Vagina (tissue), 2 donors: ENCODE data around the gene BEND4. TPM values are rescaled to one million over a fixed set of nuclear protein-coding genes. Genes with fewer than 3 reads are reported as not detected.

Experiments
- DNase-seq, 2 donors: peaks; one replicate each; pipeline ENCODE4 v3.0.0-alpha.2; 2017; ENCODE audit errors: extremely low spot score in 2 of 2
- H3K27ac ChIP-seq: fragments of 200-600 bp; sonication (generic); one replicate; pipeline ENCODE4 v1.5.1; 2019
- H3K27me3 ChIP-seq: fragments of 200-600 bp; sonication (generic); one replicate; pipeline ENCODE4 v1.5.1; 2019
- H3K36me3 ChIP-seq, 2 donors: fragments of 200-600 bp; sonication (generic); one replicate each; pipeline ENCODE4 v1.5.1; 2017 to 2019
- H3K4me1 ChIP-seq: fragments of 200-600 bp; sonication (generic); one replicate; pipeline ENCODE4 v1.5.1; 2019
- H3K4me3 ChIP-seq, 2 donors: fragments of 200-600 bp; sonication (generic); 1 replicate in 1 of 2; 2 replicates in 1 of 2; pipeline ENCODE4 v1.5.1; 2016 to 2019
- H3K9me3 ChIP-seq: fragments of 200-600 bp; sonication (generic); one replicate; pipeline ENCODE4 v1.5.1; 2019
- POLR2A ChIP-seq, 2 donors: fragments of 450-650 bp; IDR thresholded peaks; one replicate each; pipeline ENCODE4 v1.6.1; 2017; ENCODE audit warnings: antibody characterized with exemption in 2 of 2, mild to moderate bottlenecking in 2 of 2, moderate library complexity in 2 of 2
- POLR2AphosphoS5 ChIP-seq, 2 donors: sonication (generic); formaldehyde crosslinking; IDR thresholded peaks; one replicate each; pipeline ENCODE4 v1.9.0; 2017; ENCODE audit warnings: antibody characterized with exemption in 2 of 2, mild to moderate bottlenecking in 2 of 2, low read depth in 1 of 2; ENCODE audit not compliant: insufficient read depth in 1 of 2
- intact Hi-C: fragments of 100-400 bp; cut with DNase I; formaldehyde crosslinking; loops from one replicate; pipeline ENCODE4 v1.15.1; 2023
- total RNA-seq: library from RNA; depleted of rRNA; stranded (reverse); fragments of >200 nt; gene quantifications from one replicate; pipeline ENCODE4 v1.2.3, GENCODE V29; 2016
- TF ChIP-seq, protein P1 (sequence below), 3 experiments: fragments of 450-650 bp in 2 of 3; fragments of 200-600 bp in 1 of 3; sonication (generic) in 1 of 3; IDR thresholded peaks; one replicate each; pipeline ENCODE4 v1.5.1; 2017 to 2019; ENCODE audit warnings: antibody characterized with exemption in 3 of 3, mild to moderate bottlenecking in 2 of 3, moderate library complexity in 2 of 3

Gene BEND4
- total RNA-seq, 1 donor from 2014 or later: not detected

DNA sequence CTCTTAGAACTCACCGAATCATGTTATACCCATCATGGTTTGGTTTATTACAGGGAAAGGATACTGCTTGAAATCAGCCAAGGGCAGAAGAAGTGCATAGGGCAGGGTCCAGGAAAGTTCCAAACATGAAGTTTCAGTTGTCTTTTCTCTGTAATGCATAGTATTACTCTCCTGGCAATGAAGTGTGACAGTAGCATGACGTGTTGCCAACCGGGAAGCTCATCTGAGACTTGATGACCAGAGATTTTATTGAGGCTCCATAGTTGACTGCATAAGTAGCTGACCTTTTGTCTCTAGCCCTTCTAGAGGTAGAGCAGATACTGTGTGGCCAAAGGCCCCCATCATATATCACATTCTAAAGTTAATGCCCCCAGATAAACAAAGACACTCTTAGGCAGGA lies 72.1 kb downstream of the BEND4 start:
- Histone ChIP-seq H3K9me3 (no peaks in the 10 kb centered on the region), H3K4me1 (no peaks in the 10 kb centered on the region), H3K27ac (no peak overlapping the region), H3K4me3 (no peak overlapping the region), H3K36me3 (peaks cover 0 to 5% of the 10 kb centered on the region in 2 donors), H3K27me3 (no peaks in the 10 kb centered on the region)
- no peak for DNase-seq
- TF ChIP-seq, protein P1, sequence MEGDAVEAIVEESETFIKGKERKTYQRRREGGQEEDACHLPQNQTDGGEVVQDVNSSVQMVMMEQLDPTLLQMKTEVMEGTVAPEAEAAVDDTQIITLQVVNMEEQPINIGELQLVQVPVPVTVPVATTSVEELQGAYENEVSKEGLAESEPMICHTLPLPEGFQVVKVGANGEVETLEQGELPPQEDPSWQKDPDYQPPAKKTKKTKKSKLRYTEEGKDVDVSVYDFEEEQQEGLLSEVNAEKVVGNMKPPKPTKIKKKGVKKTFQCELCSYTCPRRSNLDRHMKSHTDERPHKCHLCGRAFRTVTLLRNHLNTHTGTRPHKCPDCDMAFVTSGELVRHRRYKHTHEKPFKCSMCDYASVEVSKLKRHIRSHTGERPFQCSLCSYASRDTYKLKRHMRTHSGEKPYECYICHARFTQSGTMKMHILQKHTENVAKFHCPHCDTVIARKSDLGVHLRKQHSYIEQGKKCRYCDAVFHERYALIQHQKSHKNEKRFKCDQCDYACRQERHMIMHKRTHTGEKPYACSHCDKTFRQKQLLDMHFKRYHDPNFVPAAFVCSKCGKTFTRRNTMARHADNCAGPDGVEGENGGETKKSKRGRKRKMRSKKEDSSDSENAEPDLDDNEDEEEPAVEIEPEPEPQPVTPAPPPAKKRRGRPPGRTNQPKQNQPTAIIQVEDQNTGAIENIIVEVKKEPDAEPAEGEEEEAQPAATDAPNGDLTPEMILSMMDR (IDR thresholded peaks at IDR 0.05): no peak
- no peak for TF ChIP-seq POLR2AphosphoS5 (IDR thresholded peaks at IDR 0.05; ENCODE audit: insufficient read depth in 1 of 2, low read depth in 1 of 2)
- TF ChIP-seq POLR2A (IDR thresholded peaks at IDR 0.05): no peak
- intact Hi-C loops: no loop called here

DNA sequence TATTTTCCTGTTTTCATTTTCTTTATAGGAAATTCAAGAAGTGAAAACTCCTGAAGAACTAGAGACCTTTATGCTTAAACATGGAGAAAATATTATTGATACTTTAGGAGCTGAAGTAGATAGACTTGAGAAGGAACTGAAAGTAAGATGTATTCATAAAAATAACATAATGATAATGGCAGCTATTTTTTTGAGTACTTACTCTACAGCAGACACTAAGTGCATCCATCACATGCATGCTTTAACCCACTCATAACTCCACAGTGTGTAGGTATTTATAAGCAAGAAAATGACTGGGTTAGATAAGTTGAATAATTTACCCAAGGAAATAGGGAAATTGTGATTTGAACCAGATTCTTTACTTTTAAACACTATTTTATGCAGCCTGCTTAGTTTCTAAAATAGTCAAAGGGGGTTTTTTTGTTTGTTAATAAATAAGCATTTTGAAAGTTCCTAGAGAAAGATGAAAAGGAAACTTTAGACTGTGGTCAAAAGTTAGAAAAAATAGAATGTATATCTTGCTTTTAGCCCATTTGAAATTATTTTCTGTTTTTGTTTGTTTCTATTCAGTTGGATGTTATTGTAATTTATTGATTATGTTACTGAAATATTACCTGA lies 74.2 kb downstream of the BEND4 start:
- no peaks in the 10 kb centered on the region for H3K27me3 ChIP-seq
- intact Hi-C loops: no loop called here
- no peak overlapping the region for H3K4me3 ChIP-seq
- TF ChIP-seq, protein P1 (IDR thresholded peaks at IDR 0.05): no peak
- no peaks in the 10 kb centered on the region for H3K4me1 ChIP-seq
- no peak for DNase-seq
- H3K36me3 ChIP-seq: peaks cover 0 to 5% of the 10 kb centered on the region in 2 donors
- H3K9me3 ChIP-seq: no peaks in the 10 kb centered on the region
- no peak overlapping the region for H3K27ac ChIP-seq

DNA sequence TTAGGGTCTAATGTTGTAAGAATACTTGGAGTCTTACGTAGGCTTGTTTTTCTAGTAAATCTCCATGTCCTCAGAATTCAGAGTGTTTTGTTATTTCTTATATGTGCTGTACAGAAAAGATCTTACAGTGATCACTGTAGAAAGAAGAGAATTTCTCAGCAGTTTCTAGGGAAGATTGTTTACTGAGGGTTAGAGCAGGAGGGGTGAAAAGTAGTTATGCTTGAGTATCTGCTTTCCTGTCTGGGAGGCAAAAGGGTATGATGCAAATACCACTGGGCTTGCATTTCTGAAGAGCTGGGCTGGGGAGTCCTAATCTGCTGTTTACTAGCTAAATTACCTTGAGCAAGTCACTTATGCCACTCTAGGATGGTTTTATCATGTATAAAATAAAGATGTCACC lies 78.2 kb downstream of the BEND4 start:
- Histone ChIP-seq H3K4me1 (no peaks in the 10 kb centered on the region), H3K4me3 (no peak overlapping the region), H3K36me3 (peaks cover 0 to 5% of the 10 kb centered on the region in 2 donors), H3K27ac (no peak overlapping the region), H3K9me3 (no peaks in the 10 kb centered on the region), H3K27me3 (no peaks in the 10 kb centered on the region)
- TF ChIP-seq POLR2A (IDR thresholded peaks at IDR 0.05): no peak
- TF ChIP-seq, protein P1 (IDR thresholded peaks at IDR 0.05): no peak
- TF ChIP-seq POLR2AphosphoS5 (IDR thresholded peaks at IDR 0.05; ENCODE audit: insufficient read depth in 1 of 2, low read depth in 1 of 2): no peak
- DNase-seq: no peak
- intact Hi-C loops: no loop called here

DNA sequence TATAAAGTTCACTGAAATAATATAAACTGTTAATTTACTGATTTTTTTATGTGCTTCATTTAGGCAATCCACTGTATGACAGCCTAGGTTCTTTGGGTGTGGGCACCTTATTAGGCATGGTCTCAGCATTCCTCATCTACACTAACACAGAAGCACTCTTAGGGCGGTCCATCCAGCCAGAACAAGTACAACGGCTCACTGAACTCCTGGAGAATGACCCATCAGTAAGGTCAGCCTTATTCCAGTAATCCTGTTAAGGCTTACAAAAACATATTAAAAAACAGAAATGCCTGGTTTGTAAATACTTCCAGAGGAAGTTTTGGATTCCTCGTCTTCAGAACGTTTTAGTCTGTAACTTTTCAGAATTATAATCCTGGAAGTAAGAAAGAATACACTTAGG lies 82.0 kb downstream of the BEND4 start:
- no peak for DNase-seq

DNA sequence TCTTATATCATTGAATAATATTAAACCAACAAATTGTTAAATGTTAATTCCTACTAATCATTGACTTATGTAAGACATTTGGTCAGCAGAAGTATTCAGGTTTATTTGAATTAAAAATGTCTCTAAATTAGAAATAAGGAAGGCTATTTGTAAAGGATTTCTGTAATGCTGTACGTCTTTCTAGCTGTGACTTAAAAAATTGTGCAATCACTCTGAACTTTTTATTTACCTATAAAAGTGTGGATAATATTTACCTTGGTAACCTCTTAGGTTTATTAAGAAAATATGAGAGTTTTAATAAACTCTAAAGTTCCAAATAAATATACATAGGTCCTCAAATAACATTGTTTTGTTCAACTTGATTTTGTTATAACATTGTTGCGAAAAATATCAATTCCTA lies 85.2 kb downstream of the BEND4 start:
- H3K4me3 ChIP-seq: no peak overlapping the region
- no peaks in the 10 kb centered on the region for H3K4me1 ChIP-seq
- H3K9me3 ChIP-seq: no peaks in the 10 kb centered on the region
- no peak for DNase-seq
- TF ChIP-seq, protein P1 (IDR thresholded peaks at IDR 0.05): no peak
- TF ChIP-seq POLR2AphosphoS5 (IDR thresholded peaks at IDR 0.05; ENCODE audit: insufficient read depth in 1 of 2, low read depth in 1 of 2) (no peak), POLR2A (IDR thresholded peaks at IDR 0.05) (no peak)
- peaks cover 0 to 13% of the 10 kb centered on the region in 2 donors for H3K36me3 ChIP-seq
- intact Hi-C loops: no loop called here
- no peak overlapping the region for H3K27ac ChIP-seq
- no peaks in the 10 kb centered on the region for H3K27me3 ChIP-seq

More for the DNA sequence above, 82.0 kb downstream of the BEND4 start:
- Histone ChIP-seq H3K27me3 (no peaks in the 10 kb centered on the region), H3K9me3 (no peaks in the 10 kb centered on the region), H3K36me3 (peaks cover 0 to 9% of the 10 kb centered on the region in 2 donors), H3K27ac (no peak overlapping the region), H3K4me1 (no peaks in the 10 kb centered on the region), H3K4me3 (no peak overlapping the region)
- intact Hi-C loops: no loop called here
- TF ChIP-seq POLR2AphosphoS5 (IDR thresholded peaks at IDR 0.05; ENCODE audit: insufficient read depth in 1 of 2, low read depth in 1 of 2) (no peak), POLR2A (IDR thresholded peaks at IDR 0.05) (no peak)
- TF ChIP-seq, protein P1 (IDR thresholded peaks at IDR 0.05): no peak
